CD14-positive monocyte (primary cell): ENCODE results near the gene TRIM67. TPM values are rescaled to one million over a fixed set of nuclear protein-coding genes. Genes with fewer than 3 reads are reported as not detected.

Source experiments
- DNase-seq, 3 donors: peaks; one replicate each; pipeline ENCODE4 v3.0.0-alpha.2; 2011 to 2022
- H2AFZ ChIP-seq: 2 replicates; pipeline ENCODE4 v1.6.0; 2012; ENCODE audit warnings: mild to moderate bottlenecking, low read depth, low read length, inconsistent platforms; ENCODE audit not compliant: insufficient read depth, poor library complexity, severe bottlenecking
- H3K27ac ChIP-seq, 2 donors: 1 replicate in 1 of 2; 2 replicates in 1 of 2; pipeline ENCODE4 v1.5.1; 2012 to 2013; ENCODE audit warnings: low read length in 2 of 2, control low read depth in 1 of 2, inconsistent platforms in 1 of 2, low read depth in 1 of 2, mild to moderate bottlenecking in 1 of 2
- H3K27me3 ChIP-seq, 2 donors: one replicate each; pipeline versions ENCODE4 v1.6.0 to v1.6.1; 2011 to 2013; ENCODE audit warnings: low read length in 2 of 2; ENCODE audit not compliant: control insufficient read depth in 2 of 2, insufficient read depth in 2 of 2
- H3K36me3 ChIP-seq, 2 donors: replicated peaks in 1 of 2; 1 replicate in 1 of 2; 2 replicates in 1 of 2; pipeline versions ENCODE4 v1.5.1 to v1.6.1; 2012 to 2013; ENCODE audit warnings: low read length in 2 of 2, control low read depth in 1 of 2, inconsistent platforms in 1 of 2, mild to moderate bottlenecking in 1 of 2; ENCODE audit not compliant: insufficient read depth in 2 of 2, control insufficient read depth in 1 of 2
- H3K4me1 ChIP-seq, 2 donors: 1 replicate in 1 of 2; 2 replicates in 1 of 2; pipeline versions ENCODE4 v1.5.1 to v1.6.1; 2012 to 2013; ENCODE audit warnings: low read length in 2 of 2, control low read depth in 1 of 2, inconsistent platforms in 1 of 2, mild to moderate bottlenecking in 1 of 2, moderate library complexity in 1 of 2; ENCODE audit not compliant: insufficient read depth in 2 of 2, control insufficient read depth in 1 of 2
- H3K4me2 ChIP-seq: replicated peaks from 2 replicates; pipeline ENCODE3; 2012; ENCODE audit warnings: low read length, moderate library complexity, mild to moderate bottlenecking; ENCODE audit not compliant: poor library complexity, severe bottlenecking; ENCODE audit errors: extremely low read depth
- H3K4me3 ChIP-seq, 3 experiments: fragments of 200-600 bp in 1 of 3; sonication (generic) in 1 of 3; replicated peaks in 1 of 3; 1 replicate in 2 of 3; 2 replicates in 1 of 3; pipeline ENCODE4 v1.5.1; 2011 to 2013; ENCODE audit warnings: low read length in 3 of 3, mild to moderate bottlenecking in 3 of 3, control low read depth in 2 of 3, low read depth in 2 of 3, inconsistent platforms in 1 of 3, moderate library complexity in 1 of 3
- H3K79me2 ChIP-seq: 2 replicates; pipeline ENCODE4 v1.6.0; 2012; ENCODE audit warnings: mild to moderate bottlenecking, control low read depth, inconsistent platforms, low read length, moderate library complexity; ENCODE audit not compliant: insufficient read depth
- H3K9ac ChIP-seq: 2 replicates; pipeline ENCODE4 v1.6.0; 2017; ENCODE audit warnings: low read length, mild to moderate bottlenecking; ENCODE audit not compliant: insufficient read depth, poor library complexity, severe bottlenecking
- H3K9me3 ChIP-seq, 2 donors: replicated peaks in 1 of 2; 1 replicate in 1 of 2; 2 replicates in 1 of 2; pipeline versions ENCODE4 v1.5.1 to v1.6.1; 2012 to 2013; ENCODE audit warnings: low read length in 2 of 2, control low read depth in 1 of 2; ENCODE audit not compliant: control insufficient read depth in 1 of 2, insufficient read depth in 1 of 2
- H4K20me1 ChIP-seq: 2 replicates; pipeline ENCODE4 v1.6.0; 2012; ENCODE audit warnings: mild to moderate bottlenecking, low read length, control low read depth, moderate library complexity; ENCODE audit not compliant: insufficient read depth
- H3K27ac Mint-ChIP-seq, 7 donors: one replicate each; pipeline ENCODE4 v1.8.0; 2020; ENCODE audit warnings: mild to moderate bottlenecking in 7 of 7, mixed read lengths in 7 of 7, moderate library complexity in 6 of 7, inconsistent platforms in 2 of 7
- H3K27me3 Mint-ChIP-seq, 3 donors: one replicate each; pipeline ENCODE4 v1.8.0; 2021 to 2022; ENCODE audit warnings: low read depth in 3 of 3, mild to moderate bottlenecking in 3 of 3, mixed read lengths in 3 of 3, moderate library complexity in 3 of 3, inconsistent platforms in 1 of 3
- H3K36me3 Mint-ChIP-seq, 2 donors: one replicate each; pipeline ENCODE4 v1.8.0; 2020; ENCODE audit warnings: mixed read lengths in 2 of 2, inconsistent platforms in 1 of 2, mild to moderate bottlenecking in 1 of 2
- H3K4me1 Mint-ChIP-seq: one replicate; pipeline ENCODE4 v1.8.0; 2020; ENCODE audit warnings: mild to moderate bottlenecking, mixed read lengths
- H3K4me3 Mint-ChIP-seq, 2 donors: one replicate each; pipeline ENCODE4 v1.8.0; 2020; ENCODE audit warnings: mild to moderate bottlenecking in 2 of 2, mixed read lengths in 2 of 2, moderate library complexity in 1 of 2
- H3K9me3 Mint-ChIP-seq, 7 donors: one replicate each; pipeline ENCODE4 v1.8.0; 2020 to 2022; ENCODE audit warnings: mixed read lengths in 7 of 7, mild to moderate bottlenecking in 6 of 7, moderate library complexity in 6 of 7, inconsistent platforms in 2 of 7
- CTCF ChIP-seq: fragments of 200-600 bp; IDR thresholded peaks from one replicate; pipeline ENCODE4 v1.8.0; 2022; ENCODE audit warnings: antibody characterized with exemption, mild to moderate bottlenecking
- WGBS: methylation state at CpG from one replicate; pipeline ENCODE4 v1.1.5; 2013; ENCODE audit warnings: missing lambda C conversion rate; ENCODE audit not compliant: insufficient coverage; 5-methylcytosine and 5-hydroxymethylcytosine counted together
- intact Hi-C, 2 donors: fragments of 100-400 bp; cut with micrococcal nuclease; formaldehyde crosslinking; loops; one replicate each; pipeline versions ENCODE4 v1.15.0 to v1.15.1; 2023
- polyA plus RNA-seq, 3 donors: library from polyadenylated mRNA; depleted of rRNA in 1 of 3; unstranded in 2 of 3; stranded (reverse) in 1 of 3; fragments of 300-500 nt in 2 of 3; fragments of >200 nt in 1 of 3; fragmentation: Illumina TruSeq in 2 of 3; gene quantifications; 1 replicate in 2 of 3; 2 replicates in 1 of 3; pipeline ENCODE4 v1.2.3, GENCODE V29; 2012 to 2021

The TRIM67 gene
- polyA plus RNA-seq, 3 donors: not detected

- intact Hi-C loops: no loop called here
- Mint-ChIP-seq H3K4me1 (no peaks in the 10 kb centered on the region), H3K9me3 (peaks cover 0 to 4% (median 3%) of the 10 kb centered on the region in 7 donors), H3K36me3 (no peaks in the 10 kb centered on the region), H3K27ac (no peak overlapping the region), H3K4me3 (no peak overlapping the region), H3K27me3 (peaks cover 33 to 54% (median 40%) of the 10 kb centered on the region in 3 donors)
- H3K9me3 ChIP-seq: no peaks in the 10 kb centered on the region
- H3K9ac ChIP-seq: no peak overlapping the region
- H3K4me1 ChIP-seq: no peaks in the 10 kb centered on the region
- H3K27me3 ChIP-seq: peaks cover 24 to 32% of the 10 kb centered on the region in 2 donors
- H3K4me2 ChIP-seq: no peak overlapping the region
- no peak overlapping the region for H2AFZ ChIP-seq
- no peaks in the 10 kb centered on the region for H3K36me3 ChIP-seq
- no peak for TF ChIP-seq CTCF
- no peak overlapping the region for H3K4me3 ChIP-seq
- no peaks in the 10 kb centered on the region for H4K20me1 ChIP-seq
- H3K27ac ChIP-seq: no peak overlapping the region
- 75% methylated on average over 4 of the region's 5 CpGs for WGBS
- DNase-seq: no peak
- no peaks in the 10 kb centered on the region for H3K79me2 ChIP-seq
Observed at GRCh38 chr1:231177226-231177625, 15.4 kb downstream of the TRIM67 start.

DNA sequence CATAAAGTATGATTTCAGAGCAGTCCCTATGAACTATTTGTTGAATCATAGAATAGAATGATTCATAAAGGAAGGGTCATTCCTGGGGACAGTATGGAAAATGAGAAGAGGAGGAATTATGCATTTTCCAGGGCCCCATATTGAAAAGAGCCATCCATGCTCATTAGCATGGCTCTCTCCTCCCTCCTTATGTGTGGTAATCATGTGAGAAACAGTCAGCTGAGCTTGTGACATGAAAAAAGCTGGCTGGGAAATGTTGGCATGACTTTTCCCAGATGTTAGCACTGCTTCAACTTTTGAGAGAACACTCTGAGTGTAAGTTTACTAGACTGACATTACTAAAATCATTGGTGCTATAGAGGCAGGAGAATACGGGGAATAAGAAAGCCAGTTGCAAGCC lies 16.1 kb downstream of the TRIM67 start:
- Mint-ChIP-seq H3K27me3 (peaks cover 31 to 57% (median 39%) of the 10 kb centered on the region in 3 donors), H3K4me1 (no peaks in the 10 kb centered on the region), H3K27ac (no peak overlapping the region), H3K36me3 (no peaks in the 10 kb centered on the region), H3K4me3 (no peak overlapping the region), H3K9me3 (peaks cover 0 to 7% (median 3%) of the 10 kb centered on the region in 7 donors)
- Histone ChIP-seq H3K4me2 (no peak overlapping the region), H3K9ac (no peak overlapping the region), H3K4me3 (no peak overlapping the region), H4K20me1 (no peaks in the 10 kb centered on the region), H3K36me3 (no peaks in the 10 kb centered on the region), H3K27ac (no peak overlapping the region), H2AFZ (no peak overlapping the region), H3K9me3 (no peaks in the 10 kb centered on the region), H3K4me1 (no peaks in the 10 kb centered on the region), H3K27me3 (peaks cover 24 to 32% of the 10 kb centered on the region in 2 donors), H3K79me2 (no peaks in the 10 kb centered on the region)
- no peak for DNase-seq
- no peak for TF ChIP-seq CTCF
- intact Hi-C loops: no loop called here
- WGBS: no CpG with 5 or more reads among the region's 1 CpG
